Measurements from ENCODE around the gene ZBTB39.
A peak's percentile ranks its signal among the peaks of the same experiment; 100 is the strongest.
"Not testable (repeated sequence)": the region's sequence is repeated elsewhere in the genome, so short reads cannot be mapped to it uniquely, and the experiment has no call there.

The ZBTB39 gene

GRCh38 chr12:56998981-56999380 is 7.4 kb downstream of the ZBTB39 start:
- no peak for DNase-seq

GRCh38 chr12:56998316-56998715 is 8.0 kb downstream of the ZBTB39 start:
- no peak for DNase-seq

- DNase-seq = no peak
Measured at GRCh38 chr12:56996793-56997545, 9.4 kb downstream of the ZBTB39 start.

GRCh38 chr12:56995930-56996496 is 10.3 kb downstream of the ZBTB39 start:
- no peak for DNase-seq

GRCh38 chr12:56995201-56995929 is 11.0 kb downstream of the ZBTB39 start:
- no peak for DNase-seq

GRCh38 chr12:56994231-56994746 is 12.1 kb downstream of the ZBTB39 start:
- DNase-seq = no peak

GRCh38 chr12:56993346-56993745 is 13.0 kb downstream of the ZBTB39 start:
- DNase-seq = no peak

GRCh38 chr12:56991319-56992246 is 14.8 kb downstream of the ZBTB39 start:
- DNase-seq = no peak

- no peak for DNase-seq
Measured at GRCh38 chr12:56990648-56991318, 15.6 kb downstream of the ZBTB39 start.

GRCh38 chr12:56989861-56990610 is 16.3 kb downstream of the ZBTB39 start:
- no peak for DNase-seq

GRCh38 chr12:56988207-56988739 is 18.1 kb downstream of the ZBTB39 start:
- no peak for DNase-seq

- peak; percentile 68 for DNase-seq
Measured at GRCh38 chr12:56987551-56988053, 18.7 kb downstream of the ZBTB39 start.

- DNase-seq = no peak
Measured at GRCh38 chr12:56987011-56987410, 19.3 kb downstream of the ZBTB39 start.

- not testable (repeated sequence) for DNase-seq
Measured at GRCh38 chr12:56985714-56986113, 20.6 kb downstream of the ZBTB39 start.

GRCh38 chr12:56983386-56983785 is 23.0 kb downstream of the ZBTB39 start:
- DNase-seq = no peak

- not testable (repeated sequence) for DNase-seq
Measured at GRCh38 chr12:56982578-56983236, 23.6 kb downstream of the ZBTB39 start.

GRCh38 chr12:56980941-56981530 is 25.3 kb downstream of the ZBTB39 start:
- DNase-seq = no peak

GRCh38 chr12:56980268-56980667 is 26.1 kb downstream of the ZBTB39 start:
- DNase-seq = no peak

GRCh38 chr12:56979628-56980027 is 26.7 kb downstream of the ZBTB39 start:
- DNase-seq = no peak
